WTC11 (cell line): ENCODE data around the gene CPT1C. TPM values are rescaled to one million over a fixed set of nuclear protein-coding genes. Genes with fewer than 3 reads are reported as not detected.

ENCODE experiments used
- ATAC-seq: fragments of 200-7000 bp; cut with Tn5 transposase; 2 replicates; pipeline ENCODE4 v1.10.0; 2021; ENCODE audit warnings: mild to moderate bottlenecking, moderate library complexity
- CTCF ChIA-PET: fragments of 300-600 bp; sonication (Branson Sonifier 250); formaldehyde crosslinking; loops from one replicate; lab custom pipeline; 2021; ENCODE audit warnings: antibody characterized with exemption; lab: Charles Lee
- POLR2A ChIA-PET: fragments of 350-600 bp; sonication (Branson Sonifier 250); formaldehyde crosslinking; loops from one replicate; lab custom pipeline; 2021; ENCODE audit warnings: antibody characterized with exemption; lab: Charles Lee
- DNase-seq: peaks from one replicate; pipeline ENCODE4 v3.0.0; 2021; ENCODE audit warnings: low spot score
- H3K27ac Mint-ChIP-seq: 2 replicates; pipeline ENCODE4 v1.8.0; 2021; ENCODE audit warnings: mixed read lengths
- H3K27me3 Mint-ChIP-seq: 2 replicates; pipeline ENCODE4 v1.8.0; 2021; ENCODE audit warnings: low read depth, mild to moderate bottlenecking, moderate library complexity, mixed read lengths
- H3K36me3 Mint-ChIP-seq: 2 replicates; pipeline ENCODE4 v1.8.0; 2021; ENCODE audit warnings: mixed read lengths
- H3K4me1 Mint-ChIP-seq: 2 replicates; pipeline ENCODE4 v1.8.0; 2022; ENCODE audit warnings: mixed read lengths
- H3K4me3 Mint-ChIP-seq: 2 replicates; pipeline ENCODE4 v1.8.0; 2021; ENCODE audit warnings: mild to moderate bottlenecking, moderate library complexity, mixed read lengths
- H3K9me3 Mint-ChIP-seq: 2 replicates; pipeline ENCODE4 v1.8.0; 2021; ENCODE audit warnings: mixed read lengths
- CBFB ChIP-seq: sonication (generic); formaldehyde crosslinking; IDR thresholded peaks from 2 replicates; pipeline ENCODE4 v1.8.1; 2022; ENCODE audit warnings: mild to moderate bottlenecking, low read depth, missing genetic modification reagents
- E2F5 ChIP-seq: sonication (generic); formaldehyde crosslinking; IDR thresholded peaks from 2 replicates; pipeline ENCODE4 v1.8.1; 2022; ENCODE audit warnings: mild to moderate bottlenecking, moderate library complexity, missing genetic modification reagents
- ERG ChIP-seq: fragments of 250-450 bp; sonication (Bioruptor Pico); IDR thresholded peaks from 2 replicates; pipeline ENCODE4 v1.8.0; 2021; ENCODE audit warnings: mild to moderate bottlenecking
- ESRRA ChIP-seq: sonication (generic); formaldehyde crosslinking; IDR thresholded peaks from 2 replicates; pipeline ENCODE4 v1.8.1; 2022; ENCODE audit warnings: mild to moderate bottlenecking, missing genetic modification reagents, borderline replicate concordance
- FOXP1 ChIP-seq: sonication (generic); formaldehyde crosslinking; IDR thresholded peaks from 2 replicates; pipeline ENCODE4 v1.8.0; 2022; ENCODE audit warnings: missing genetic modification reagents, mild to moderate bottlenecking, moderate library complexity, borderline replicate concordance
- MLX ChIP-seq: sonication (generic); formaldehyde crosslinking; IDR thresholded peaks from 2 replicates; pipeline ENCODE4 v1.8.1; 2023; ENCODE audit warnings: mild to moderate bottlenecking, missing genetic modification reagents, moderate library complexity
- MYBL2 ChIP-seq: sonication (generic); formaldehyde crosslinking; IDR thresholded peaks from 2 replicates; pipeline ENCODE4 v1.8.1; 2023; ENCODE audit warnings: mild to moderate bottlenecking, moderate library complexity, missing genetic modification reagents
- NFATC4 ChIP-seq: fragments of 250-450 bp; sonication (Bioruptor Pico); IDR thresholded peaks from 2 replicates; pipeline ENCODE4 v1.9.0; 2021; ENCODE audit warnings: mild to moderate bottlenecking
- NFE2L1 ChIP-seq: sonication (generic); formaldehyde crosslinking; IDR thresholded peaks from 2 replicates; pipeline ENCODE4 v1.8.1; 2023; ENCODE audit warnings: missing genetic modification reagents
- NR1H2 ChIP-seq: sonication (generic); formaldehyde crosslinking; IDR thresholded peaks from 2 replicates; pipeline ENCODE4 v1.9.0; 2021; ENCODE audit warnings: mild to moderate bottlenecking, moderate library complexity, missing genetic modification reagents
- NR2C2 ChIP-seq: sonication (generic); formaldehyde crosslinking; IDR thresholded peaks from 2 replicates; pipeline ENCODE4 v1.8.0; 2022; ENCODE audit warnings: mild to moderate bottlenecking, missing genetic modification reagents
- OVOL2 ChIP-seq: fragments of 250-450 bp; sonication (Bioruptor Pico); IDR thresholded peaks from 2 replicates; pipeline ENCODE4 v1.9.0; 2021; ENCODE audit warnings: mild to moderate bottlenecking, borderline replicate concordance
- PREB ChIP-seq: sonication (generic); formaldehyde crosslinking; IDR thresholded peaks from 2 replicates; pipeline ENCODE4 v1.8.1; 2022; ENCODE audit warnings: mild to moderate bottlenecking, missing genetic modification reagents, moderate library complexity, borderline replicate concordance
- PRRX2 ChIP-seq: fragments of 250-450 bp; sonication (Bioruptor Pico); IDR thresholded peaks from 2 replicates; pipeline ENCODE4 v1.8.0; 2021; ENCODE audit warnings: mild to moderate bottlenecking
- SMAD3 ChIP-seq: sonication (generic); formaldehyde crosslinking; IDR thresholded peaks from 2 replicates; pipeline ENCODE4 v1.8.0; 2022; ENCODE audit warnings: missing genetic modification reagents, mild to moderate bottlenecking, borderline replicate concordance
- SOX15 ChIP-seq: fragments of 250-450 bp; sonication (Bioruptor Pico); IDR thresholded peaks from 2 replicates; pipeline ENCODE4 v1.9.0; 2021; ENCODE audit warnings: mild to moderate bottlenecking
- SP1 ChIP-seq: sonication (generic); formaldehyde crosslinking; conservative IDR thresholded peaks from 2 replicates; pipeline ENCODE4 v1.8.1; 2022; ENCODE audit warnings: missing genetic modification reagents
- TEAD1 ChIP-seq: sonication (generic); formaldehyde crosslinking; IDR thresholded peaks from 2 replicates; pipeline ENCODE4 v1.8.0; 2022; ENCODE audit warnings: mild to moderate bottlenecking, missing genetic modification reagents
- TP53 ChIP-seq: sonication (generic); formaldehyde crosslinking; IDR thresholded peaks from 2 replicates; pipeline ENCODE4 v1.8.1; 2023; ENCODE audit warnings: mild to moderate bottlenecking, missing genetic modification reagents
- USF1 ChIP-seq: sonication (generic); formaldehyde crosslinking; IDR thresholded peaks from 2 replicates; pipeline ENCODE4 v1.8.0; 2022; ENCODE audit warnings: mild to moderate bottlenecking, missing genetic modification reagents
- ZNF263 ChIP-seq: sonication (generic); formaldehyde crosslinking; IDR thresholded peaks from 2 replicates; pipeline ENCODE4 v1.8.1; 2022; ENCODE audit warnings: low read depth, mild to moderate bottlenecking, moderate library complexity, missing genetic modification reagents
- ZNF671 ChIP-seq: fragments of 250-450 bp; sonication (Bioruptor Pico); IDR thresholded peaks from 2 replicates; pipeline ENCODE4 v1.8.0; 2021; ENCODE audit warnings: mild to moderate bottlenecking
- total RNA-seq: library from RNA; stranded (reverse); gene quantifications from 3 replicates; pipeline ENCODE4 v1.2.3, GENCODE V29; 2021

The CPT1C gene
- total RNA-seq, 1 experiment from 2014 or later, result 74.6 TPM

GRCh38 chr19:49678985-49679770, 11.7 kb upstream of the CPT1C start:
- ChIA-PET CTCF (interaction anchor here (0.6 to 10.7 kb wide), 7 partner anchors 10 to 413 kb away, joined by 3 to 108 read pairs (median 12); partner anchors contain the start of genes ADM5, BCL2L12, CPT1C and IRF3), POLR2A (interaction anchor here (0.5 to 2.0 kb wide), 3 partner anchors 11 to 180 kb away, joined by 4 to 6 read pairs (median 6); partner anchors contain the start of genes CPT1C and RRAS)
- DNase-seq, result no peak
- no peak for ATAC-seq
- TF ChIP-seq SMAD3 (CRISPR knock-in tag), result no peak
- no peak for TF ChIP-seq OVOL2 (CRISPR knock-in tag)
- TF ChIP-seq SP1 (CRISPR knock-in tag), result no peak
- no peak for TF ChIP-seq CBFB (CRISPR knock-in tag)
- no peak for TF ChIP-seq TEAD1
- no peak for TF ChIP-seq PRRX2 (CRISPR knock-in tag)
- TF ChIP-seq E2F5 (CRISPR knock-in tag), result no peak
- TF ChIP-seq NFATC4 (CRISPR knock-in tag), result no peak
- TF ChIP-seq ERG, result no peak
- TF ChIP-seq TP53 (CRISPR knock-in tag), result no peak
- TF ChIP-seq SOX15 (CRISPR knock-in tag), result no peak
- no peak for TF ChIP-seq MYBL2 (CRISPR knock-in tag)
- no peak for TF ChIP-seq NR1H2 (CRISPR knock-in tag)
- peak overlapping the region; percentile 88 for H3K4me3 Mint-ChIP-seq
- H3K36me3 Mint-ChIP-seq, result peaks cover 28% of the 10 kb centered on the region
- H3K4me1 Mint-ChIP-seq, result peaks cover 30% of the 10 kb centered on the region
- H3K27me3 Mint-ChIP-seq, result no peaks in the 10 kb centered on the region
- H3K9me3 Mint-ChIP-seq, result no peaks in the 10 kb centered on the region
- no peak overlapping the region for H3K27ac Mint-ChIP-seq

- TF ChIP-seq ZNF671 (CRISPR knock-in tag) (no peak), ZNF263 (no peak), PREB (no peak), NFE2L1 (CRISPR knock-in tag) (no peak), FOXP1 (CRISPR knock-in tag) (no peak), NR2C2 (CRISPR knock-in tag) (no peak), USF1 (CRISPR knock-in tag) (no peak), MLX (CRISPR knock-in tag) (no peak), ESRRA (no peak)
- POLR2A ChIA-PET, result interaction anchor here (2.0 kb wide), 1 partner anchor 11 kb away, joined by 6 read pairs; the partner anchor contains the start of gene CPT1C
- peak overlapping the region; percentile 92 for H3K27ac Mint-ChIP-seq
- H3K4me3 Mint-ChIP-seq, result peak overlapping the region; percentile 46
- DNase-seq (no peak), ATAC-seq (no peak)
- no peaks in the 10 kb centered on the region for H3K27me3 Mint-ChIP-seq
- H3K36me3 Mint-ChIP-seq, result peaks cover 33% of the 10 kb centered on the region
- peaks cover 30% of the 10 kb centered on the region for H3K4me1 Mint-ChIP-seq
- CTCF ChIA-PET, result interaction anchor here (0.6 to 10.7 kb wide), 9 partner anchors 9 to 414 kb away, joined by 3 to 108 read pairs (median 7); partner anchors contain the start of genes ADM5, BCL2L12, CPT1C and IRF3
- H3K9me3 Mint-ChIP-seq, result no peaks in the 10 kb centered on the region
Measured at GRCh38 chr19:49679771-49680413, 11.0 kb upstream of the CPT1C start.
